SK-N-SH (cell line): ENCODE results near the gene GBX2. TPM values are rescaled to one million over a fixed set of nuclear protein-coding genes. Genes with fewer than 3 reads are reported as not detected.

Experiments
- CTCF ChIA-PET: fragments of 300-600, 350-600 bp; formaldehyde crosslinking; extraction: SDS; loops from one replicate; lab custom pipeline; 2021; lab: Yijun Ruan, JAX
- POLR2A ChIA-PET: fragments of 350-600 bp; sonication (Branson Sonifier 250); formaldehyde crosslinking; extraction: SDS; loops from one replicate; lab custom pipeline; 2020; ENCODE audit warnings: antibody characterized with exemption, inconsistent platforms; lab: Yijun Ruan, JAX
- DNase-seq: peaks from one replicate; pipeline ENCODE4 v3.0.0; 2012
- H2AFZ ChIP-seq: fragments of 200-600 bp; sonication (generic); 2 replicates; pipeline ENCODE4 v1.8.1; 2016; ENCODE audit warnings: antibody characterized with exemption, mild to moderate bottlenecking, low read depth
- H3F3A ChIP-seq: fragments of 200-600 bp; sonication (generic); replicated peaks from 2 replicates; pipeline ENCODE3; 2016; ENCODE audit warnings: antibody characterized with exemption, mild to moderate bottlenecking; ENCODE audit not compliant: insufficient read depth
- H3K27ac ChIP-seq, 2 experiments: fragments of 200-500 bp in 1 of 2; fragments of 200-600 bp in 1 of 2; sonication (Bioruptor generic) in 1 of 2; sonication (generic), shearing (Covaris generic) in 1 of 2; 2 replicates each; pipeline versions ENCODE4 v1.5.1 to v1.6.1; 2014 to 2016; ENCODE audit warnings: low read depth in 2 of 2, inconsistent platforms in 1 of 2, low read length in 1 of 2, mild to moderate bottlenecking in 1 of 2, mixed read lengths in 1 of 2
- H3K27me3 ChIP-seq: fragments of 200-600 bp; sonication (generic), shearing (Covaris generic); 2 replicates; pipeline ENCODE4 v1.6.1; 2016; ENCODE audit warnings: mixed run types; ENCODE audit not compliant: insufficient read depth
- H3K36me3 ChIP-seq, 2 experiments: fragments of 200-500 bp in 1 of 2; fragments of 200-600 bp in 1 of 2; sonication (Bioruptor generic) in 1 of 2; sonication (generic) in 1 of 2; replicated peaks in 1 of 2; 2 replicates each; pipeline versions ENCODE3 to v1.5.1; 2014 to 2016; ENCODE audit warnings: low read length in 1 of 2, mild to moderate bottlenecking in 1 of 2; ENCODE audit not compliant: insufficient read depth in 2 of 2, control insufficient read depth in 1 of 2
- H3K4me1 ChIP-seq, 2 experiments: fragments of 200-500 bp in 1 of 2; fragments of 200-600 bp in 1 of 2; sonication (Bioruptor generic) in 1 of 2; sonication (generic), shearing (Covaris generic) in 1 of 2; 2 replicates each; pipeline versions ENCODE4 v1.5.1 to v1.6.1; 2014 to 2016; ENCODE audit warnings: low read depth in 1 of 2, low read length in 1 of 2, mixed run types in 1 of 2; ENCODE audit not compliant: insufficient read depth in 2 of 2, control insufficient read depth in 1 of 2
- H3K4me2 ChIP-seq: fragments of 200-600 bp; sonication (generic), shearing (Covaris generic); 2 replicates; pipeline ENCODE4 v1.6.1; 2017; ENCODE audit warnings: mixed run types
- H3K4me3 ChIP-seq, 2 experiments: fragments of 200-500 bp in 1 of 2; fragments of 200-600 bp in 1 of 2; sonication (Bioruptor generic) in 1 of 2; sonication (generic), shearing (Covaris generic) in 1 of 2; 2 replicates each; pipeline versions ENCODE4 v1.5.1 to v1.8.1; 2014 to 2016; ENCODE audit warnings: low read depth in 2 of 2, inconsistent platforms in 1 of 2, low read length in 1 of 2, mild to moderate bottlenecking in 1 of 2, mixed read lengths in 1 of 2, moderate library complexity in 1 of 2
- H3K79me2 ChIP-seq: fragments of 200-600 bp; sonication (generic); 2 replicates; pipeline ENCODE4 v1.8.1; 2017; ENCODE audit warnings: mild to moderate bottlenecking; ENCODE audit not compliant: insufficient read depth
- H3K9ac ChIP-seq: fragments of 200-600 bp; sonication (generic); 2 replicates; pipeline ENCODE4 v1.6.1; 2017; ENCODE audit warnings: mixed run types
- H3K9me2 ChIP-seq: fragments of 200-600 bp; sonication (generic); 2 replicates; pipeline ENCODE4 v1.6.1; 2017; ENCODE audit warnings: mixed run types
- H3K9me3 ChIP-seq: fragments of 200-600 bp; sonication (generic); 2 replicates; pipeline ENCODE4 v1.6.1; 2017; ENCODE audit warnings: mixed run types, mild to moderate bottlenecking, moderate library complexity
- H4K20me1 ChIP-seq: fragments of 200-600 bp; sonication (generic); 2 replicates; pipeline ENCODE4 v1.6.1; 2017; ENCODE audit warnings: mild to moderate bottlenecking, mixed run types; ENCODE audit not compliant: insufficient read depth
- CHD2 ChIP-seq: fragments of 150-350 bp; IDR thresholded peaks from 2 replicates; pipeline ENCODE4 v1.6.1; 2018; ENCODE audit warnings: low read length; ENCODE audit not compliant: partially characterized antibody
- ELF1 ChIP-seq: IDR thresholded peaks from 2 replicates; pipeline ENCODE4 v1.4.0; 2012
- FOXM1 ChIP-seq: IDR thresholded peaks from 2 replicates; pipeline ENCODE4 v1.4.0; 2012; ENCODE audit warnings: low read depth, mild to moderate bottlenecking
- MEF2A ChIP-seq: IDR thresholded peaks from 2 replicates; pipeline ENCODE4 v1.4.0; 2012; ENCODE audit warnings: low read depth, borderline replicate concordance
- POLR2AphosphoS5 ChIP-seq: IDR thresholded peaks from 2 replicates; pipeline ENCODE4 v1.6.1; 2012; ENCODE audit warnings: low read depth, low read length
- RCOR1 ChIP-seq: fragments of 150-350 bp; IDR thresholded peaks from 2 replicates; pipeline ENCODE4 v1.6.1; 2017; ENCODE audit warnings: antibody characterized with exemption, low read length
- TAF1 ChIP-seq: IDR thresholded peaks from 2 replicates; pipeline ENCODE4 v1.6.1; 2012; ENCODE audit warnings: low read depth, mild to moderate bottlenecking, low read length, moderate library complexity, borderline replicate concordance
- WGBS: methylation state at CpG from one replicate; pipeline ENCODE4 v1.1.6; 2017; ENCODE audit warnings: low lambda C conversion rate; 5-methylcytosine and 5-hydroxymethylcytosine counted together
- polyA plus RNA-seq, 3 experiments: library from polyadenylated mRNA; depleted of rRNA; stranded (reverse); fragments of >200 nt; gene quantifications; 2 replicates each; pipeline ENCODE4 v1.2.3, GENCODE V29; 2012
- TF ChIP-seq, protein P1 (sequence below): IDR thresholded peaks from 2 replicates; pipeline ENCODE4 v1.4.0; 2012; ENCODE audit warnings: low read depth, borderline replicate concordance
- TF ChIP-seq, protein P2 (sequence below): IDR thresholded peaks from 2 replicates; pipeline ENCODE4 v1.6.1; 2012; ENCODE audit warnings: mild to moderate bottlenecking, low read depth, low read length, moderate library complexity
- TF ChIP-seq, protein P3 (sequence below): IDR thresholded peaks from 2 replicates; pipeline ENCODE4 v1.4.0; 2012; ENCODE audit warnings: low read depth, borderline replicate concordance
- TF ChIP-seq, protein P4 (sequence below): fragments of 200-600 bp; sonication (generic); IDR thresholded peaks from 2 replicates; pipeline ENCODE4 v1.6.1; 2017; ENCODE audit warnings: antibody characterized with exemption, mild to moderate bottlenecking, moderate library complexity
- TF ChIP-seq, protein P5 (sequence below): fragments of 150-350 bp; IDR thresholded peaks from 2 replicates; pipeline ENCODE4 v1.6.1; 2017; ENCODE audit warnings: antibody characterized with exemption, low read length, low read depth, borderline replicate concordance

Gene GBX2
- polyA plus RNA-seq, 1 of the 3 experiments (the other 2 are of a cell fraction) = 0.16 TPM

DNA sequence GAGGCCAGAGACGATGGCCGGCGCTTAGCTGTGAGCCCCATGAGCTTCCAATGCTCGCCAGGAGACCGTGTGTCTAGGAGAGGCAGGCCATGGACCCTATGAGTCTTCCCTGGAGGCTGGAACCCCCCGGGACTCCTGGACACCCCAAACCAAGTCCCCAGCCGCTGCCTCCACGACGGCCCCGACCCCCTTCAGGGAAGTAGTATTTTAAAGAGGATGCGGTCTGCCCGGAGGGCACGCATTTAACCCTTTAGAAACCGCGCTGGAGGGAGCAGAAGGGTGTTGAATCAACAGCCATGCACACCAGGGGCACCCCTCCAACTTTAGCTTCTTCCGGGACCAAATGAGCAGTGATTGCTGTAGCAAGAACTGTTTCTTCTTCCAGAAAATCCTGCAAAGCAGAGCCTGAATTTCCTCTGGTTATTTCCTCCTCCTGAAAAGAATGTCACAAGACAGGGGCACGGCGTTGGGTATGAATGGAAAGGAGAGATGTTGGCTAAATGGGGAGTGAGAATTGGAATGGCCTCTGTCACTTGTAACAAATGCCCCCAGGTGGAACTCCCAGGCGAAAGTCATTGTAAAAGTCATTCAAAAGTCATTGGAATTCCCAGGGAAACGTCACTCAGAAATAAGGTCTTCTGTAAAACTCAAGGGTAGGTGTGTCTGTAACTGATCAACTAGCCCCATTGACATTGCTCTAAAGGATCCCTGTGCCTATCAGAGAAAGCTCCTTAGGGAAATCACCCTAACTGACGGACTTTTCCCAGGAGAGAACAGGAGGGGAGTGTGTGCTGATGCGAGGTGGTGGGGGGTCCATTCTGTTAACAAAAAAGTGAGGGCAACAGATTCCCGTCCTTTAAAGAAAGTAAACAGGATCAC is 5.8 kb upstream of the GBX2 start:
- H3K27ac ChIP-seq = no peak overlapping the region
- peaks cover 0 to 8% of the 10 kb centered on the region in 2 experiments; a peak in 2 of 4 replicates for H3K4me1 ChIP-seq

DNA sequence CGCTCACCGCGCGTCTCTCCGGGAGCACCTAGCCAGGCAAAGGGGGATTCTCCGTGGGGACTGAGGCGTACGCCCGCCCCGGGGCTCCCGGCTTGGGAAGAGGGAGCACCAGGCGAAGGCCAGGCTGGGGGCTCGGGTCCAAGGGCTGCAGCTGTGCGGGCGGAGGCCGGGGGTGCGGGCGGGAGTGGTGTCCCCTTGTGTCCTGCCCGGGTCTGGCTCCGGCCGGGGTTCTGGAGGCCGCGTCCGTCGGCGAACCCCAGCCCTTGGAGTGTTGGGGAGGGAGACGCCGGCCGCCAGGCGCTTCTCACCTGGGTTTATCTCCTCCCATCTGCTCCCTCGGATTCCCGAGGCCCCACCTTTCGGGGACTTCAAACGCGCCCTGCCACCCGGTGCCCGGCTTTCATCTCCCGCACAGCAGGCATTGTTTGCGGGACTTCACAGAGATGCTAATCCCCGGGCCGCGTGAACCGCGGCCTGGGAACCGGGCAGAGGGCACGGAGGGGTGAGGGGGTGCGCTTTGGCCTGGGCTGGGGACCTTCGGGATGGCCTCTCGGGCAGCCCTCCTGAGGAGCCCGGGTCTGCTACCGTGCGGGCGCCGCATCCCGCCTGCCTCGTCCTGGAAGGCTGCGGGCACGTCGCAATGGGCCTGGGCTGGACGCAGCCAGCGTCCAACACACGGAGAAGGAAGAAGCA is 5.0 kb upstream of the GBX2 start:
- H3K36me3 ChIP-seq = no peaks in the 10 kb centered on the region
- H3K79me2 ChIP-seq = no peaks in the 10 kb centered on the region
- H4K20me1 ChIP-seq = no peaks in the 10 kb centered on the region
- H3K9me2 ChIP-seq = no peaks in the 10 kb centered on the region
- H3K9me3 ChIP-seq = no peaks in the 10 kb centered on the region
- peaks cover 66% of the 10 kb centered on the region for H3K27me3 ChIP-seq
- WGBS = 35% methylated on average over 15 of the region's 62 CpGs
- ChIA-PET POLR2A (no interaction called here), CTCF (interaction anchor here (0.6 to 17.1 kb wide), 3 partner anchors 63 to 394 kb away, joined by 3 to 372 read pairs (median 248); no protein-coding TSS in a partner anchor)
- H3K4me3 ChIP-seq = no peak overlapping the region
- peak; percentile 50 for DNase-seq
- peaks cover 14% of the 10 kb centered on the region for H3F3A ChIP-seq
- no peak overlapping the region for H2AFZ ChIP-seq
- H3K4me1 ChIP-seq = peaks cover 0 to 3% of the 10 kb centered on the region in 2 experiments; a peak in 1 of 4 replicates
- H3K4me2 ChIP-seq = no peak overlapping the region
- H3K27ac ChIP-seq = no peak overlapping the region
- H3K9ac ChIP-seq = no peak overlapping the region
- TF ChIP-seq, protein P1, sequence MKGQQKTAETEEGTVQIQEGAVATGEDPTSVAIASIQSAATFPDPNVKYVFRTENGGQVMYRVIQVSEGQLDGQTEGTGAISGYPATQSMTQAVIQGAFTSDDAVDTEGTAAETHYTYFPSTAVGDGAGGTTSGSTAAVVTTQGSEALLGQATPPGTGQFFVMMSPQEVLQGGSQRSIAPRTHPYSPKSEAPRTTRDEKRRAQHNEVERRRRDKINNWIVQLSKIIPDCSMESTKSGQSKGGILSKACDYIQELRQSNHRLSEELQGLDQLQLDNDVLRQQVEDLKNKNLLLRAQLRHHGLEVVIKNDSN = no peak
- TF ChIP-seq TAF1 (no peak), POLR2AphosphoS5 (no peak)
- TF ChIP-seq, protein P2, sequence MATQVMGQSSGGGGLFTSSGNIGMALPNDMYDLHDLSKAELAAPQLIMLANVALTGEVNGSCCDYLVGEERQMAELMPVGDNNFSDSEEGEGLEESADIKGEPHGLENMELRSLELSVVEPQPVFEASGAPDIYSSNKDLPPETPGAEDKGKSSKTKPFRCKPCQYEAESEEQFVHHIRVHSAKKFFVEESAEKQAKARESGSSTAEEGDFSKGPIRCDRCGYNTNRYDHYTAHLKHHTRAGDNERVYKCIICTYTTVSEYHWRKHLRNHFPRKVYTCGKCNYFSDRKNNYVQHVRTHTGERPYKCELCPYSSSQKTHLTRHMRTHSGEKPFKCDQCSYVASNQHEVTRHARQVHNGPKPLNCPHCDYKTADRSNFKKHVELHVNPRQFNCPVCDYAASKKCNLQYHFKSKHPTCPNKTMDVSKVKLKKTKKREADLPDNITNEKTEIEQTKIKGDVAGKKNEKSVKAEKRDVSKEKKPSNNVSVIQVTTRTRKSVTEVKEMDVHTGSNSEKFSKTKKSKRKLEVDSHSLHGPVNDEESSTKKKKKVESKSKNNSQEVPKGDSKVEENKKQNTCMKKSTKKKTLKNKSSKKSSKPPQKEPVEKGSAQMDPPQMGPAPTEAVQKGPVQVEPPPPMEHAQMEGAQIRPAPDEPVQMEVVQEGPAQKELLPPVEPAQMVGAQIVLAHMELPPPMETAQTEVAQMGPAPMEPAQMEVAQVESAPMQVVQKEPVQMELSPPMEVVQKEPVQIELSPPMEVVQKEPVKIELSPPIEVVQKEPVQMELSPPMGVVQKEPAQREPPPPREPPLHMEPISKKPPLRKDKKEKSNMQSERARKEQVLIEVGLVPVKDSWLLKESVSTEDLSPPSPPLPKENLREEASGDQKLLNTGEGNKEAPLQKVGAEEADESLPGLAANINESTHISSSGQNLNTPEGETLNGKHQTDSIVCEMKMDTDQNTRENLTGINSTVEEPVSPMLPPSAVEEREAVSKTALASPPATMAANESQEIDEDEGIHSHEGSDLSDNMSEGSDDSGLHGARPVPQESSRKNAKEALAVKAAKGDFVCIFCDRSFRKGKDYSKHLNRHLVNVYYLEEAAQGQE = no peak
- TF ChIP-seq, protein P3, sequence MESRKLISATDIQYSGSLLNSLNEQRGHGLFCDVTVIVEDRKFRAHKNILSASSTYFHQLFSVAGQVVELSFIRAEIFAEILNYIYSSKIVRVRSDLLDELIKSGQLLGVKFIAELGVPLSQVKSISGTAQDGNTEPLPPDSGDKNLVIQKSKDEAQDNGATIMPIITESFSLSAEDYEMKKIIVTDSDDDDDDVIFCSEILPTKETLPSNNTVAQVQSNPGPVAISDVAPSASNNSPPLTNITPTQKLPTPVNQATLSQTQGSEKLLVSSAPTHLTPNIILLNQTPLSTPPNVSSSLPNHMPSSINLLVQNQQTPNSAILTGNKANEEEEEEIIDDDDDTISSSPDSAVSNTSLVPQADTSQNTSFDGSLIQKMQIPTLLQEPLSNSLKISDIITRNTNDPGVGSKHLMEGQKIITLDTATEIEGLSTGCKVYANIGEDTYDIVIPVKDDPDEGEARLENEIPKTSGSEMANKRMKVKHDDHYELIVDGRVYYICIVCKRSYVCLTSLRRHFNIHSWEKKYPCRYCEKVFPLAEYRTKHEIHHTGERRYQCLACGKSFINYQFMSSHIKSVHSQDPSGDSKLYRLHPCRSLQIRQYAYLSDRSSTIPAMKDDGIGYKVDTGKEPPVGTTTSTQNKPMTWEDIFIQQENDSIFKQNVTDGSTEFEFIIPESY = no peak

More for the DNA sequence above, 5.8 kb upstream of the GBX2 start:
- Histone ChIP-seq H3K9me2 (no peaks in the 10 kb centered on the region), H3K4me3 (no peak overlapping the region), H3K9me3 (no peaks in the 10 kb centered on the region), H4K20me1 (no peaks in the 10 kb centered on the region), H3K36me3 (no peaks in the 10 kb centered on the region), H3K4me2 (no peak overlapping the region), H3K27me3 (peaks cover 58% of the 10 kb centered on the region), H3F3A (peaks cover 22% of the 10 kb centered on the region), H3K79me2 (no peaks in the 10 kb centered on the region), H3K9ac (no peak overlapping the region), H2AFZ (no peak overlapping the region)
- ChIA-PET CTCF (interaction anchor here (0.9 to 17.1 kb wide), 4 partner anchors 380 to 428 kb away, joined by 3 to 372 read pairs (median 128); no protein-coding TSS in a partner anchor), POLR2A (no interaction called here)
- 47% methylated on average over 23 of the region's 23 CpGs for WGBS
- DNase-seq = no peak
- TF ChIP-seq ELF1 (no peak), FOXM1 (no peak), RCOR1 (no peak), MEF2A (no peak), CHD2 (no peak)
- TF ChIP-seq, protein P1 = no peak
- TF ChIP-seq, protein P4, sequence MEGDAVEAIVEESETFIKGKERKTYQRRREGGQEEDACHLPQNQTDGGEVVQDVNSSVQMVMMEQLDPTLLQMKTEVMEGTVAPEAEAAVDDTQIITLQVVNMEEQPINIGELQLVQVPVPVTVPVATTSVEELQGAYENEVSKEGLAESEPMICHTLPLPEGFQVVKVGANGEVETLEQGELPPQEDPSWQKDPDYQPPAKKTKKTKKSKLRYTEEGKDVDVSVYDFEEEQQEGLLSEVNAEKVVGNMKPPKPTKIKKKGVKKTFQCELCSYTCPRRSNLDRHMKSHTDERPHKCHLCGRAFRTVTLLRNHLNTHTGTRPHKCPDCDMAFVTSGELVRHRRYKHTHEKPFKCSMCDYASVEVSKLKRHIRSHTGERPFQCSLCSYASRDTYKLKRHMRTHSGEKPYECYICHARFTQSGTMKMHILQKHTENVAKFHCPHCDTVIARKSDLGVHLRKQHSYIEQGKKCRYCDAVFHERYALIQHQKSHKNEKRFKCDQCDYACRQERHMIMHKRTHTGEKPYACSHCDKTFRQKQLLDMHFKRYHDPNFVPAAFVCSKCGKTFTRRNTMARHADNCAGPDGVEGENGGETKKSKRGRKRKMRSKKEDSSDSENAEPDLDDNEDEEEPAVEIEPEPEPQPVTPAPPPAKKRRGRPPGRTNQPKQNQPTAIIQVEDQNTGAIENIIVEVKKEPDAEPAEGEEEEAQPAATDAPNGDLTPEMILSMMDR = no peak
- TF ChIP-seq, protein P5, sequence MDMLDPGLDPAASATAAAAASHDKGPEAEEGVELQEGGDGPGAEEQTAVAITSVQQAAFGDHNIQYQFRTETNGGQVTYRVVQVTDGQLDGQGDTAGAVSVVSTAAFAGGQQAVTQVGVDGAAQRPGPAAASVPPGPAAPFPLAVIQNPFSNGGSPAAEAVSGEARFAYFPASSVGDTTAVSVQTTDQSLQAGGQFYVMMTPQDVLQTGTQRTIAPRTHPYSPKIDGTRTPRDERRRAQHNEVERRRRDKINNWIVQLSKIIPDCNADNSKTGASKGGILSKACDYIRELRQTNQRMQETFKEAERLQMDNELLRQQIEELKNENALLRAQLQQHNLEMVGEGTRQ = no peak
